ENCODE data around the gene GLB1L3.

GLB1L3 gene

DNA sequence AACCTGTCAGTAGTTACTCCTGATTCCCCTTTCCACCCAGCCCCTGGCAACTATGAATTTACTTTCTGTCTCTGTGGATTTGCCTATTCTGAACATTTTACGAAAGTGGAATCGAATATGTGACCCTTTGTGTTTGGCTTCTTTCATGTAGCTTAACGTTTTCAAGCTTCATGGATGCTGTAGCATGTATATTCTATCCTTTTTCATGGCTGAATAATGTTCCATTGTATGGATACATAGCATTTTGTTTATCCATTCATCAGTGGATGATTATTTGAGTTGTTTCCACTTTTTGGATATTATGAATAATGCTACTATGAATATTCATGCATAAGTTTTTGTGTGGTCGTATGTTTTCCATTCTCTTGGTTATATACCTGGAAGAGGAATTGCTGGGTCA is 46.4 kb downstream of the GLB1L3 start:
- TF ChIP-seq ZNF146 (tag by site-specific recombination; IDR thresholded peaks at IDR 0.05) (peak; percentile 84), ZNF157 (tag by site-specific recombination; IDR thresholded peaks at IDR 0.05) (no peak)
- Histone ChIP-seq H3K27ac (ENCODE audit: extremely low read depth, low read depth, low read length) (no peak overlapping the region), H3K4me1 (ENCODE audit: control insufficient read depth, insufficient read depth, low read length) (no peaks in the 10 kb centered on the region), H3K4me3 (ENCODE audit: low read depth, low read length) (no peak overlapping the region), H3K36me3 (ENCODE audit: control insufficient read depth in 2 of 2, insufficient read depth in 1 of 2, low read length in 2 of 2) (no peaks in the 10 kb centered on the region), H3K9me3 (ENCODE audit: control insufficient read depth, insufficient read depth, low read depth, low read length) (no peaks in the 10 kb centered on the region)
- ChIA-PET CTCF (interaction anchor here (0.8 kb wide), 1 partner anchor 50 kb away, joined by 3 read pairs; no protein-coding TSS in a partner anchor), POLR2A (no interaction called here)

DNA sequence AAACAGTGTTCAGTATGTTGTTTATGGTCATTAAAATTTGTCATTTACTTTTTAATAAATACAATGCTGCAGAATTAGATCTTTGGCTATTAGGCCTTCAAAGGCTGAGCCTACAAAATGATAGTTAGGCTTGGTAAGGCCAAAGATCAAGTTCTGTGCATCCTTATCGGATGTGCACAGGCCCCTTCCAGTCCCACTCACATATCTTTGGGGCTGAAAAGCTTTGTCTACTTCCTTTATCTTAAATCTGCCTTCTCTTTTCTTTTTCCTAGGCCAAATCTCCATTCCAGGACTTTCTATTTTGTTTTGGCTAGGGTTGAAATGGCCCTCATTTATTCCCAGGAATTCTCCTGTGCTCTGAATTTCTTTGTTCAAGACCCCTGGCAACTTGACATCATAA is 52.3 kb downstream of the GLB1L3 start:
- H3K36me3 ChIP-seq (ENCODE audit: control insufficient read depth in 2 of 2, insufficient read depth in 1 of 2, low read length in 2 of 2) = no peaks in the 10 kb centered on the region
- ChIA-PET POLR2A (no interaction called here), CTCF (no interaction called here)
- no peak for TF ChIP-seq ZNF707 (tag by site-specific recombination; IDR thresholded peaks at IDR 0.05)
- TF ChIP-seq YY1 (tag by site-specific recombination; IDR thresholded peaks at IDR 0.05) = no peak
- no peak for TF ChIP-seq ZNF610 (tag by site-specific recombination; IDR thresholded peaks at IDR 0.05; ENCODE audit: borderline replicate concordance)
- no peak for TF ChIP-seq ZNF692 (tag by site-specific recombination; IDR thresholded peaks at IDR 0.05)
- TF ChIP-seq ZNF596 (tag by site-specific recombination; IDR thresholded peaks at IDR 0.05) = no peak
- no peak for TF ChIP-seq WT1 (tag by site-specific recombination; IDR thresholded peaks at IDR 0.05)
- no peak for TF ChIP-seq ZNF624 (tag by site-specific recombination; IDR thresholded peaks at IDR 0.05)
- no peak for TF ChIP-seq ZNF2 (tag by site-specific recombination; IDR thresholded peaks at IDR 0.05)
- TF ChIP-seq ZNF221 (tag by site-specific recombination; IDR thresholded peaks at IDR 0.05; ENCODE audit: borderline replicate concordance) = no peak
- TF ChIP-seq ZNF362 (tag by site-specific recombination; IDR thresholded peaks at IDR 0.05) = no peak
- no peak for TF ChIP-seq MZF1 (tag by site-specific recombination; IDR thresholded peaks at IDR 0.05; ENCODE audit: borderline replicate concordance)
- no peak for TF ChIP-seq ZSCAN30 (tag by site-specific recombination; IDR thresholded peaks at IDR 0.05)
- TF ChIP-seq ZNF10 (tag by site-specific recombination; IDR thresholded peaks at IDR 0.05) = no peak
- TF ChIP-seq ZNF248 (tag by site-specific recombination; IDR thresholded peaks at IDR 0.05) = no peak
- no peak for TF ChIP-seq ZNF664 (tag by site-specific recombination; IDR thresholded peaks at IDR 0.05)
- no peaks in the 10 kb centered on the region for H3K9me3 ChIP-seq (ENCODE audit: control insufficient read depth, insufficient read depth, low read depth, low read length)
- H3K4me3 ChIP-seq (ENCODE audit: low read depth, low read length) = no peak overlapping the region
- no peak overlapping the region for H3K27ac ChIP-seq (ENCODE audit: extremely low read depth, low read depth, low read length)
- no peaks in the 10 kb centered on the region for H3K4me1 ChIP-seq (ENCODE audit: control insufficient read depth, insufficient read depth, low read length)

- Histone ChIP-seq H3K4me3 (ENCODE audit: low read depth, low read length) (no peak overlapping the region), H3K9me3 (ENCODE audit: control insufficient read depth, insufficient read depth, low read depth, low read length) (no peaks in the 10 kb centered on the region)
Measured at GRCh38 chr11:134330611-134331353, 54.6 kb downstream of the GLB1L3 start.

More at GRCh38 chr11:134330611-134331353, 54.6 kb downstream of the GLB1L3 start:
- TF ChIP-seq REPIN1 (tag by site-specific recombination; IDR thresholded peaks at IDR 0.05; ENCODE audit: low read depth) = no peak
- POLR2A ChIA-PET = no interaction called here
- Histone ChIP-seq H3K36me3 (ENCODE audit: control insufficient read depth in 2 of 2, insufficient read depth in 1 of 2, low read length in 2 of 2) (peaks cover 0 to 3% of the 10 kb centered on the region in 2 experiments; a peak in 1 of 3 replicates), H3K27ac (ENCODE audit: extremely low read depth, low read depth, low read length) (no peak overlapping the region), H3K4me1 (ENCODE audit: control insufficient read depth, insufficient read depth, low read length) (no peaks in the 10 kb centered on the region)
- CTCF ChIA-PET = no interaction called here
